Vagina (tissue), 2 donors: ENCODE results near the gene CDK9. TPM values are rescaled to one million over a fixed set of nuclear protein-coding genes. Genes with fewer than 3 reads are reported as not detected.

Source experiments
- DNase-seq, 2 donors: peaks; one replicate each; pipeline ENCODE4 v3.0.0-alpha.2; 2017; ENCODE audit errors: extremely low spot score in 2 of 2
- H3K27ac ChIP-seq: fragments of 200-600 bp; sonication (generic); one replicate; pipeline ENCODE4 v1.5.1; 2019
- H3K27me3 ChIP-seq: fragments of 200-600 bp; sonication (generic); one replicate; pipeline ENCODE4 v1.5.1; 2019
- H3K36me3 ChIP-seq, 2 donors: fragments of 200-600 bp; sonication (generic); one replicate each; pipeline ENCODE4 v1.5.1; 2017 to 2019
- H3K4me1 ChIP-seq: fragments of 200-600 bp; sonication (generic); one replicate; pipeline ENCODE4 v1.5.1; 2019
- H3K4me3 ChIP-seq, 2 donors: fragments of 200-600 bp; sonication (generic); 1 replicate in 1 of 2; 2 replicates in 1 of 2; pipeline ENCODE4 v1.5.1; 2016 to 2019
- H3K9me3 ChIP-seq: fragments of 200-600 bp; sonication (generic); one replicate; pipeline ENCODE4 v1.5.1; 2019
- POLR2A ChIP-seq, 2 donors: fragments of 450-650 bp; IDR thresholded peaks; one replicate each; pipeline ENCODE4 v1.6.1; 2017; ENCODE audit warnings: antibody characterized with exemption in 2 of 2, mild to moderate bottlenecking in 2 of 2, moderate library complexity in 2 of 2
- POLR2AphosphoS5 ChIP-seq, 2 donors: sonication (generic); formaldehyde crosslinking; IDR thresholded peaks; one replicate each; pipeline ENCODE4 v1.9.0; 2017; ENCODE audit warnings: antibody characterized with exemption in 2 of 2, mild to moderate bottlenecking in 2 of 2, low read depth in 1 of 2; ENCODE audit not compliant: insufficient read depth in 1 of 2
- intact Hi-C: fragments of 100-400 bp; cut with DNase I; formaldehyde crosslinking; loops from one replicate; pipeline ENCODE4 v1.15.1; 2023
- total RNA-seq: library from RNA; depleted of rRNA; stranded (reverse); fragments of >200 nt; gene quantifications from one replicate; pipeline ENCODE4 v1.2.3, GENCODE V29; 2016
- TF ChIP-seq, protein P1 (sequence below), 3 experiments: fragments of 450-650 bp in 2 of 3; fragments of 200-600 bp in 1 of 3; sonication (generic) in 1 of 3; IDR thresholded peaks; one replicate each; pipeline ENCODE4 v1.5.1; 2017 to 2019; ENCODE audit warnings: antibody characterized with exemption in 3 of 3, mild to moderate bottlenecking in 2 of 3, moderate library complexity in 2 of 3

The CDK9 gene
- total RNA-seq, 1 donor from 2014 or later = 66.3 TPM

DNA sequence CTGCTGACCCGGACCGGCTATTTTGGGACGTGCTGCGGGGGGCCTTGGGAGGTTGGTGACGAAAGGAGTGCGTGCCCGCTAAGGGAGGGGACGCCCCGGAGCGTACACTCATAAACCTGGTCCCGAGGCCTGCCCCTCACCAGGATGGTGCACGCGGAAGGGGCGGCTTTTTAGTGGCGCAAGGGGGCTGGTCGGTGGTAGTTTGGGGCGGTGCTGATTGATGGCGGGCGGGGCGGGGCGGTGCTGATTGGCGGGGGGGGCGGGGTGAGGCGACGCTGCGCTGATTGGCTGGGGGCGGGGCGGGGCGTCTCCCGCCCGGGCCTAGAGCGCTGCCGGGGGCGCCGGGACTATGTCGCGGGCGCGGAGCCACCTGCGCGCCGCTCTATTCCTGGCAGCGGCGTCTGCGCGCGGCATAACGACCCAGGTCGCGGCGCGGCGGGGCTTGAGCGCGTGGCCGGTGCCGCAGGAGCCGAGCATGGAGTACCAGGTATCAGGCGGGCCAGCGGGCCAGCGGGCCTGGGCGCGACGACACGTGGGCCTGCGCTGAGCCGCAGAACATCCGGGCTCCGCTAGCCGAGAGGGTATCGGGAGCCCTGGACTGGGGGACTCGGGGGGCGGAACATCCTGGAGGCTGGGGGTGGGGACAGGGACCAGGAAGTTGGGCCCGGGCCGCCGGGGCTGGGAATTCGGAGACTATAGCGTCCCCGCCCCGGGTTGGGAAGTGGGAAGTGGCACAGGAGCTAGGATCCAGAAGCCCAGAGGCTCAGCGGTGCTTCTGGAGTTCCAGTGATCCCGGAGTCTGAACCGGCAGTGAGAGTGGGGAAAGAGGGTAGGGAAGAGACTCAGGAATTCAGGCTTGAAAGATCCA is 17.0 kb downstream of the CDK9 start, which contains the start of gene FPGS:
Gene FPGS, plus strand, starts transcription at position 307 of the 868 bp plus-strand sequence. Its CDS starts 43 bp downstream, at position 350.
- Histone ChIP-seq H3K9me3 (no peaks in the 10 kb centered on the region), H3K27ac (peak within 1 kb of the TSS; percentile 90), H3K36me3 (peaks cover 0 to 8% of the 10 kb centered on the region in 2 donors), H3K4me3 (peak within 1 kb of the TSS; percentile 69 to 78), H3K4me1 (peaks cover 33% of the 10 kb centered on the region), H3K27me3 (no peaks in the 10 kb centered on the region)
- TF ChIP-seq POLR2AphosphoS5 (IDR thresholded peaks at IDR 0.05; ENCODE audit: insufficient read depth in 1 of 2, low read depth in 1 of 2) = peak in 1 of 2 donors; percentile 57
- TF ChIP-seq POLR2A (IDR thresholded peaks at IDR 0.05) = peak in 1 of 2 donors; percentile 22
- TF ChIP-seq, protein P1, sequence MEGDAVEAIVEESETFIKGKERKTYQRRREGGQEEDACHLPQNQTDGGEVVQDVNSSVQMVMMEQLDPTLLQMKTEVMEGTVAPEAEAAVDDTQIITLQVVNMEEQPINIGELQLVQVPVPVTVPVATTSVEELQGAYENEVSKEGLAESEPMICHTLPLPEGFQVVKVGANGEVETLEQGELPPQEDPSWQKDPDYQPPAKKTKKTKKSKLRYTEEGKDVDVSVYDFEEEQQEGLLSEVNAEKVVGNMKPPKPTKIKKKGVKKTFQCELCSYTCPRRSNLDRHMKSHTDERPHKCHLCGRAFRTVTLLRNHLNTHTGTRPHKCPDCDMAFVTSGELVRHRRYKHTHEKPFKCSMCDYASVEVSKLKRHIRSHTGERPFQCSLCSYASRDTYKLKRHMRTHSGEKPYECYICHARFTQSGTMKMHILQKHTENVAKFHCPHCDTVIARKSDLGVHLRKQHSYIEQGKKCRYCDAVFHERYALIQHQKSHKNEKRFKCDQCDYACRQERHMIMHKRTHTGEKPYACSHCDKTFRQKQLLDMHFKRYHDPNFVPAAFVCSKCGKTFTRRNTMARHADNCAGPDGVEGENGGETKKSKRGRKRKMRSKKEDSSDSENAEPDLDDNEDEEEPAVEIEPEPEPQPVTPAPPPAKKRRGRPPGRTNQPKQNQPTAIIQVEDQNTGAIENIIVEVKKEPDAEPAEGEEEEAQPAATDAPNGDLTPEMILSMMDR (IDR thresholded peaks at IDR 0.05) = no peak
- DNase-seq = peak in 1 of 2 donors; percentile 96
- intact Hi-C loops = no loop called here

DNA sequence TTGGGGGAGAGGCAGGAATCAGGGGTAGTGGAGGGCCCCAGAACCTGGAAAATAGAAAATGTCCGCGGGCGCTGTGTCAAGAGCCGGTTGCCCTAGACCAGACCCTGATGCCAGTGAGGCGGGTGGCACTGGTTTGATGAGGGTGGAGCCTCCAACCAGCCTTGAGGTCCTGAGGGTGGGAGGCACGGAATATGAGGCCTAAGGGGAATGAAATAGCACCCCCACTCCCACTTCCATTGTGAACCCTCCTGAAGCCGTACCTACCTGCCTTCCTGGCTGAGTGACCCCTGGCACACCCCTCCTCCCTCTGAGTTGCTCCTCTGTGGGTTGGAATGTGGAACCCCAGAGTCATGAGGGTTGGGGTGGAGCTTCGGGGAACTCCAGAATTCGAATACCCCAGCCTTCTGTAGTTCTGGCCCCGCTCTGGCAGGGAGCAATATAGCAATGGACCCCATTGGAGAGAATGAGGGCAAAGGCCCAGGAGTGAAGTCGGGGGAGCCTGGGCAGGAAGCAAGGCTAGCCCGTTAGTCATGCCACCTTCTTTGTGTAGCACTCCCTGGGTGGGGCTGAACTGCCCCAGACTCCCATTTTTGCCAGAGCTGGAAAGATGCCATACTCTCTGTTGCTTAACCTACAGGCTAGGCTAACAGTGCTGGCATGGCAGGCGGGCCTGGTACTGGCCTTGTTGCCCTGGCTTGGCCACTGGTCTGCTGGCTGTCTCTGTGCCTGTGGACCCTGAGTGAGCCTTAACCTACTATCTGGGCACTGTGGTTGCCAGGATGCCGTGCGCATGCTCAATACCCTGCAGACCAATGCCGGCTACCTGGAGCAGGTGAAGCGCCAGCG is 17.9 kb downstream of the CDK9 start:
- Histone ChIP-seq H3K27ac (peak overlapping the region; percentile 90), H3K9me3 (no peaks in the 10 kb centered on the region), H3K36me3 (peaks cover 0 to 17% of the 10 kb centered on the region in 2 donors), H3K27me3 (no peaks in the 10 kb centered on the region), H3K4me1 (peaks cover 32% of the 10 kb centered on the region), H3K4me3 (peak overlapping the region; percentile 69 to 78)
- intact Hi-C loops = loop anchor here (2.0 kb wide), 1 partner anchor 21 kb away; no protein-coding TSS in a partner anchor
- TF ChIP-seq, protein P1 (IDR thresholded peaks at IDR 0.05) = no peak
- TF ChIP-seq POLR2A (IDR thresholded peaks at IDR 0.05) = no peak
- TF ChIP-seq POLR2AphosphoS5 (IDR thresholded peaks at IDR 0.05; ENCODE audit: insufficient read depth in 1 of 2, low read depth in 1 of 2) = no peak
- DNase-seq = no peak

DNA sequence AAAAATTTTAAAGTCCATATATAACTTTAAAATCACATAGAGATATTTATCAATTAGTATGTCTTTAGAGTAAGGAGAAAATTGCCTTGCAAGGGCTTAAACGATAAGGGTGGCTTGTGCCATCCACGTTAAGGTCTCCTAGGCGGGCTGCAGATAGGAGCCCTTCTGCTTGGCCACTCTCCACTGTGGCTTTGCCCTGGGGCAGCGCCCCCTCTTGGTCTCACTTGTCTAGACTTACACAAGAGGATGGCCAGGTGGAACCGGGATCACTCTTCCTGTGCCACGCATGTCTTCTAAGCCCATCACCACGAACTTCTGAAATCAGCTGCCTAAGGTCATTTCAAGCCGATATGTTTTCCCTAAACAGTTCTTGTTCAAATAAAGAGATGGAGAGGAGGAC is 19.8 kb downstream of the CDK9 start:
- Histone ChIP-seq H3K27ac (no peak overlapping the region), H3K4me1 (peaks cover 37% of the 10 kb centered on the region), H3K27me3 (no peaks in the 10 kb centered on the region), H3K36me3 (peaks cover 0 to 30% of the 10 kb centered on the region in 2 donors), H3K9me3 (no peaks in the 10 kb centered on the region), H3K4me3 (no peak overlapping the region)
- intact Hi-C loops = loop anchor here (2.0 kb wide), 1 partner anchor 19 kb away; no protein-coding TSS in a partner anchor
- no peak for DNase-seq
- TF ChIP-seq POLR2A (IDR thresholded peaks at IDR 0.05) (no peak), POLR2AphosphoS5 (IDR thresholded peaks at IDR 0.05; ENCODE audit: insufficient read depth in 1 of 2, low read depth in 1 of 2) (no peak)
- TF ChIP-seq, protein P1 (IDR thresholded peaks at IDR 0.05) = no peak

DNA sequence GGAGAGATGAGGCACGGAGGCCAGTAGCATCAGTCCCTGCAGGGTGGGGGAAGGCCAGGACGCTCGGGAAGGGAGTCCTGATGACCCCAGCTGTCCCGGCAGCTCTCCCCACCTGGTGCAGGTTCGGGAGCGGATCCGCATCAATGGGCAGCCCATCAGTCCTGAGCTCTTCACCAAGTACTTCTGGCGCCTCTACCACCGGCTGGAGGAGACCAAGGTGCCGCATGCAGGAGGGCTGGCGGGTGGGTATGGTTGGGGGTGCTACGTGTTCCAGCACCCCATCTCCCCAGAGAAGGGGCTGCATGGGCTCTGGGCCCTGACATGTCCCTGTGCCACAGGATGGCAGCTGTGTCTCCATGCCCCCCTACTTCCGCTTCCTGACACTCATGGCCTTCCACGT is 21.0 kb downstream of the CDK9 start:
- H3K4me3 ChIP-seq = no peak overlapping the region
- no peak for DNase-seq
- H3K27ac ChIP-seq = no peak overlapping the region
- H3K36me3 ChIP-seq = peaks cover 0 to 35% of the 10 kb centered on the region in 2 donors
- no peaks in the 10 kb centered on the region for H3K27me3 ChIP-seq
- TF ChIP-seq POLR2AphosphoS5 (IDR thresholded peaks at IDR 0.05; ENCODE audit: insufficient read depth in 1 of 2, low read depth in 1 of 2) (no peak), POLR2A (IDR thresholded peaks at IDR 0.05) (no peak)
- TF ChIP-seq, protein P1 (IDR thresholded peaks at IDR 0.05) = no peak
- intact Hi-C loops = no loop called here
- H3K9me3 ChIP-seq = no peaks in the 10 kb centered on the region
- peaks cover 28% of the 10 kb centered on the region for H3K4me1 ChIP-seq
